Glutamatergic neuron (in vitro differentiated cells): ENCODE measurements around the gene FXYD2. TPM values are rescaled to one million over a fixed set of nuclear protein-coding genes. Genes with fewer than 3 reads are reported as not detected.

ENCODE experiments used
- DNase-seq: peaks from one replicate; pipeline ENCODE4 v3.0.0; 2022
- H3K27ac Mint-ChIP-seq: one replicate; pipeline ENCODE4 v1.8.0; 2020; ENCODE audit warnings: mild to moderate bottlenecking, mixed read lengths, inconsistent platforms; ENCODE audit not compliant: unreplicated experiment
- H3K27me3 Mint-ChIP-seq: one replicate; pipeline ENCODE4 v1.8.0; 2020; ENCODE audit warnings: mild to moderate bottlenecking, moderate library complexity, mixed read lengths, inconsistent platforms; ENCODE audit not compliant: unreplicated experiment
- H3K36me3 Mint-ChIP-seq: one replicate; pipeline ENCODE4 v1.8.0; 2020; ENCODE audit warnings: mild to moderate bottlenecking, mixed read lengths, inconsistent platforms; ENCODE audit not compliant: unreplicated experiment
- H3K4me1 Mint-ChIP-seq: one replicate; pipeline ENCODE4 v1.8.0; 2020; ENCODE audit warnings: mild to moderate bottlenecking, low read depth, mixed read lengths, inconsistent platforms; ENCODE audit not compliant: unreplicated experiment
- H3K4me3 Mint-ChIP-seq: one replicate; pipeline ENCODE4 v1.8.0; 2020; ENCODE audit warnings: mild to moderate bottlenecking, mixed read lengths, inconsistent platforms; ENCODE audit not compliant: unreplicated experiment
- H3K9me3 Mint-ChIP-seq: one replicate; pipeline ENCODE4 v1.8.0; 2020; ENCODE audit warnings: mild to moderate bottlenecking, moderate library complexity, mixed read lengths, inconsistent platforms; ENCODE audit not compliant: unreplicated experiment
- total RNA-seq: library from RNA; stranded (reverse); fragmentation: NEBNext Ultra II Directional; extraction: Animal tissue kit (Norgen Biotek cat#: 25700); gene quantifications from one replicate; pipeline ENCODE4 v1.2.1, GENCODE V29; 2021; ENCODE audit not compliant: unreplicated experiment
- TF ChIP-seq, protein P1 (sequence below): fragments of 200-600 bp; sonication (generic); IDR thresholded peaks from one replicate; pipeline ENCODE4 v1.5.0; 2021; ENCODE audit not compliant: partially characterized antibody, unreplicated experiment

The FXYD2 gene
- total RNA-seq, 1 donor from 2014 or later: 0.44 TPM

DNA sequence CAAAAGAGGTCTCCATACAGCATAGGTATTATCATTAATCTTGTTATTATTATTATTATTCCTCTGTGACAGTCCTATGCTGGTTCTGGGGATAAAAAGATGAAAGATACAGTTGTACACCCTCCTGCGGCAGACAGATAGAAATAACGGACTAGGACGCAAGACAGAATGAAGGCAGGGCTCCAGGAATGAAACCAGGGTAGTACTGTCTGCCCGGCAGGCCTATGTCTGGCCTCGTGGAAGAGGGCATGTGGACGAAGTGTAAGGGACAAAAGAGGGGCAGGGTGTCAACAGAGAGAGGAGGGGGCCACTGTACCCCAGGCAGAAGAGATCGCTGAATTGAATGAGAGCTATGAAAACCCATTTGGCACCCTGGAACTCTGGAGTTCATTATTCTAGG is 52.7 kb downstream of the FXYD2 start:
- H3K27ac Mint-ChIP-seq: no peak overlapping the region
- TF ChIP-seq, protein P1, sequence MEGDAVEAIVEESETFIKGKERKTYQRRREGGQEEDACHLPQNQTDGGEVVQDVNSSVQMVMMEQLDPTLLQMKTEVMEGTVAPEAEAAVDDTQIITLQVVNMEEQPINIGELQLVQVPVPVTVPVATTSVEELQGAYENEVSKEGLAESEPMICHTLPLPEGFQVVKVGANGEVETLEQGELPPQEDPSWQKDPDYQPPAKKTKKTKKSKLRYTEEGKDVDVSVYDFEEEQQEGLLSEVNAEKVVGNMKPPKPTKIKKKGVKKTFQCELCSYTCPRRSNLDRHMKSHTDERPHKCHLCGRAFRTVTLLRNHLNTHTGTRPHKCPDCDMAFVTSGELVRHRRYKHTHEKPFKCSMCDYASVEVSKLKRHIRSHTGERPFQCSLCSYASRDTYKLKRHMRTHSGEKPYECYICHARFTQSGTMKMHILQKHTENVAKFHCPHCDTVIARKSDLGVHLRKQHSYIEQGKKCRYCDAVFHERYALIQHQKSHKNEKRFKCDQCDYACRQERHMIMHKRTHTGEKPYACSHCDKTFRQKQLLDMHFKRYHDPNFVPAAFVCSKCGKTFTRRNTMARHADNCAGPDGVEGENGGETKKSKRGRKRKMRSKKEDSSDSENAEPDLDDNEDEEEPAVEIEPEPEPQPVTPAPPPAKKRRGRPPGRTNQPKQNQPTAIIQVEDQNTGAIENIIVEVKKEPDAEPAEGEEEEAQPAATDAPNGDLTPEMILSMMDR: no peak
- H3K4me3 Mint-ChIP-seq: no peak overlapping the region
- H3K9me3 Mint-ChIP-seq: no peaks in the 10 kb centered on the region
- H3K36me3 Mint-ChIP-seq: no peaks in the 10 kb centered on the region
- DNase-seq: no peak
- peaks cover 7% of the 10 kb centered on the region for H3K4me1 Mint-ChIP-seq
- H3K27me3 Mint-ChIP-seq: no peaks in the 10 kb centered on the region

GRCh38 chr11:117771197-117771596 is 53.3 kb downstream of the FXYD2 start:
- Mint-ChIP-seq H3K36me3 (no peaks in the 10 kb centered on the region), H3K9me3 (no peaks in the 10 kb centered on the region), H3K4me1 (peaks cover 7% of the 10 kb centered on the region), H3K4me3 (no peak overlapping the region), H3K27me3 (no peaks in the 10 kb centered on the region), H3K27ac (no peak overlapping the region)
- TF ChIP-seq, protein P1: no peak
- no peak for DNase-seq

DNA sequence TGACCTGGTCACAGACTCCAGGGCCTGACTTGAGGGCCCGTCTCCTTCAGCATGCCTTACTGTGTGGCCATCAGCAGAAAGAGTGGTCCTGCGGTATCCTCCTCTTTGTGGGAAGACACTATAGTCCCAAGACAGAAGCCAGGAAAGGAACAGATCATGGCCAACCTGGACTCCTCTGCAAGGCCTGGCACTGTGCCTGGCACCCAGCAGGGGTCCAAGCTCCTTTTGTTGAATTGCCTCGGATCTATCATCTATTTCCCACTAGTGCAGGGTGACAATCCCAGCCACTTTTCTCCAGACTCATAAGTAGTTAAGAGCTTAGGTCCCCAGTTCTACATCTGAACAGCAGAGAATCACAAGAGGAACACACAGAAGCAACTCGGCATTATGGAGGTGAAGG is 54.5 kb downstream of the FXYD2 start:
- Mint-ChIP-seq H3K27me3 (no peaks in the 10 kb centered on the region), H3K4me1 (peaks cover under 1% of the 10 kb centered on the region), H3K27ac (no peak overlapping the region), H3K9me3 (no peaks in the 10 kb centered on the region), H3K36me3 (no peaks in the 10 kb centered on the region), H3K4me3 (no peak overlapping the region)
- TF ChIP-seq, protein P1: no peak
- DNase-seq: no peak

Other genes starting within 250 kb of the FXYD2 start
- gene DSCAML1, start 27.5 kb downstream of the FXYD2 start, total RNA-seq: 0.07 TPM
- 57.1 TPM for gene FXYD6, start 51.9 kb upstream of the FXYD2 start, total RNA-seq
- 0.32 TPM for gene TMPRSS13, start 104.7 kb upstream of the FXYD2 start, total RNA-seq
- 5.8 TPM for gene IL10RA, start 161.7 kb upstream of the FXYD2 start, total RNA-seq